Panc1 (cell line): ENCODE results near the gene TRAPPC14. TPM values are rescaled to one million over a fixed set of nuclear protein-coding genes. Genes with fewer than 3 reads are reported as not detected.
"Not testable (repeated sequence)": the region's sequence is repeated elsewhere in the genome, so short reads cannot be mapped to it uniquely, and the experiment has no call there.

ENCODE experiments used
- ATAC-seq: fragments of 200-7000 bp; cut with Tn5 transposase; 2 replicates; pipeline ENCODE4 v1.9.1; 2020; ENCODE audit warnings: mild to moderate bottlenecking, moderate library complexity
- BruUV-seq: library from RNA; stranded (reverse); fragments of 400-500 nt; replicated peaks from 2 replicates; lab custom pipeline; 2021; lab: Mats Ljungman, UMichigan
- CTCF ChIA-PET: fragments of 300-600 bp; sonication (Branson Sonifier 250); formaldehyde crosslinking; loops from one replicate; lab custom pipeline; 2022; ENCODE audit warnings: antibody characterized with exemption; lab: Charles Lee
- POLR2A ChIA-PET: fragments of 300-600 bp; sonication (Branson Sonifier 250); formaldehyde crosslinking; loops from one replicate; lab custom pipeline; 2022; ENCODE audit warnings: antibody characterized with exemption; lab: Charles Lee
- DNase-seq: peaks from one replicate; pipeline ENCODE4 v3.0.0-alpha.2; 2010; ENCODE audit warnings: low read depth, low spot score
- H3K27ac ChIP-seq: 2 replicates; pipeline ENCODE4 v1.5.1; 2011; ENCODE audit warnings: mild to moderate bottlenecking, low read length, inconsistent platforms
- H3K27me3 ChIP-seq: fragments of 200-500 bp; sonication (Bioruptor generic); 2 replicates; pipeline ENCODE4 v1.6.0; 2014; ENCODE audit warnings: low read length, inconsistent platforms; ENCODE audit not compliant: control insufficient read depth, insufficient read depth
- H3K36me3 ChIP-seq: fragments of 200-500 bp; sonication (Bioruptor generic); 2 replicates; pipeline ENCODE4 v1.5.1; 2014; ENCODE audit warnings: inconsistent platforms, mild to moderate bottlenecking, low read length, moderate library complexity; ENCODE audit not compliant: control insufficient read depth, insufficient read depth
- H3K4me1 ChIP-seq: 2 replicates; pipeline ENCODE4 v1.5.1; 2011; ENCODE audit warnings: inconsistent platforms, mild to moderate bottlenecking, low read length, moderate library complexity; ENCODE audit not compliant: control insufficient read depth, insufficient read depth
- H3K4me3 ChIP-seq, 2 experiments: 2 replicates each; pipeline ENCODE4 v1.5.1; 2011 to 2012; ENCODE audit warnings: low read depth in 2 of 2, low read length in 2 of 2, mild to moderate bottlenecking in 2 of 2, inconsistent platforms in 1 of 2, moderate library complexity in 1 of 2
- H3K9me3 ChIP-seq: fragments of 200-500 bp; sonication (Bioruptor generic); 2 replicates; pipeline ENCODE4 v1.5.1; 2014; ENCODE audit warnings: low read depth, mild to moderate bottlenecking, inconsistent platforms, low read length, moderate library complexity; ENCODE audit not compliant: control insufficient read depth, insufficient read depth
- POLR2AphosphoS5 ChIP-seq: IDR thresholded peaks from 2 replicates; pipeline ENCODE4 v1.6.1; 2012; ENCODE audit warnings: mild to moderate bottlenecking, low read depth, low read length, moderate library complexity
- SIN3A ChIP-seq: IDR thresholded peaks from 2 replicates; pipeline ENCODE4 v1.6.1; 2012; ENCODE audit warnings: low read depth, mild to moderate bottlenecking, low read length, moderate library complexity, borderline replicate concordance; ENCODE audit not compliant: insufficient read depth
- TCF7L2 ChIP-seq: IDR thresholded peaks from 2 replicates; pipeline ENCODE4 v1.6.1; 2011; ENCODE audit warnings: mild to moderate bottlenecking, low read depth, low read length, inconsistent platforms
- in situ Hi-C: cut with HindIII; loops from 2 replicates; pipeline ENCODE4 v1.10.0; 2016; ENCODE audit warnings: low sequenced_read_pairs, low pct_unique_long_range_greater_than_20kb
- intact Hi-C: fragments of 100-400 bp; cut with micrococcal nuclease; formaldehyde crosslinking; loops from one replicate; pipeline ENCODE4 v1.10.0; 2022; ENCODE audit not compliant: unreplicated experiment
- total RNA-seq: library from RNA; stranded (reverse); gene quantifications from one replicate; pipeline ENCODE4 v1.2.1, GENCODE V29; 2021; ENCODE audit not compliant: unreplicated experiment
- TF ChIP-seq, protein P1 (sequence below), 2 experiments: IDR thresholded peaks; 2 replicates each; pipeline ENCODE4 v1.6.1; 2011 to 2012; ENCODE audit warnings: low read depth in 2 of 2, control low read depth in 1 of 2, low read length in 1 of 2, mild to moderate bottlenecking in 1 of 2, moderate library complexity in 1 of 2; ENCODE audit not compliant: insufficient read depth in 1 of 2
- TF ChIP-seq, protein P2 (sequence below): fragments of 450-650 bp; IDR thresholded peaks from 2 replicates; pipeline ENCODE4 v1.5.1; 2017; ENCODE audit warnings: mild to moderate bottlenecking

The TRAPPC14 gene
- total RNA-seq, 1 experiment from 2014 or later: 33.2 TPM

DNA sequence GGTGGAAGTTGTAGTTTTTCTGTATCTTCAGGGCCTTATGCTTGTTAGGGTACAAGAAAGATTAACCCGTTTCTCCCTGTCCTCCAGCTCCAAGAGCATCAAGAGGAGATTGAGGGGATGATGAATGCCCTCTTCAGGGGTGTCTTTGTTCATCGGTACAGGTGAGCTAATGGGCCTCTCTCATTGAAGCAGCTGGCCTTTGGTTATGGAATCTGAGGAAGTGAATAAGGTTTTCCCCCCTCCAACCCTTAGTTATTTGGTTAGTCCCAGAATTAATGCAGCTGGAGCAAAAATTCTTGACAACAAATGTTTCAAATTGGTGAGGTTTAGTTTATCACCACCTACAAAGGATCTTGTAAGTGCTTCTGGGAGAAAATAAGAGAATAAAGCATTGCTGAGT is 36.7 kb upstream of the TRAPPC14 start:
- Histone ChIP-seq H3K36me3 (no peaks in the 10 kb centered on the region), H3K9me3 (no peaks in the 10 kb centered on the region), H3K4me1 (no peaks in the 10 kb centered on the region), H3K4me3 (no peak overlapping the region), H3K27ac (no peak overlapping the region), H3K27me3 (0 out of 2 replicates have a peak, but pooled peaks cover 2% of the 10 kb centered on the region)
- in situ Hi-C loops: no loop called here
- DNase-seq (no peak), ATAC-seq (no peak)
- TF ChIP-seq SIN3A (no peak), POLR2AphosphoS5 (no peak), TCF7L2 (no peak)
- TF ChIP-seq, protein P1, sequence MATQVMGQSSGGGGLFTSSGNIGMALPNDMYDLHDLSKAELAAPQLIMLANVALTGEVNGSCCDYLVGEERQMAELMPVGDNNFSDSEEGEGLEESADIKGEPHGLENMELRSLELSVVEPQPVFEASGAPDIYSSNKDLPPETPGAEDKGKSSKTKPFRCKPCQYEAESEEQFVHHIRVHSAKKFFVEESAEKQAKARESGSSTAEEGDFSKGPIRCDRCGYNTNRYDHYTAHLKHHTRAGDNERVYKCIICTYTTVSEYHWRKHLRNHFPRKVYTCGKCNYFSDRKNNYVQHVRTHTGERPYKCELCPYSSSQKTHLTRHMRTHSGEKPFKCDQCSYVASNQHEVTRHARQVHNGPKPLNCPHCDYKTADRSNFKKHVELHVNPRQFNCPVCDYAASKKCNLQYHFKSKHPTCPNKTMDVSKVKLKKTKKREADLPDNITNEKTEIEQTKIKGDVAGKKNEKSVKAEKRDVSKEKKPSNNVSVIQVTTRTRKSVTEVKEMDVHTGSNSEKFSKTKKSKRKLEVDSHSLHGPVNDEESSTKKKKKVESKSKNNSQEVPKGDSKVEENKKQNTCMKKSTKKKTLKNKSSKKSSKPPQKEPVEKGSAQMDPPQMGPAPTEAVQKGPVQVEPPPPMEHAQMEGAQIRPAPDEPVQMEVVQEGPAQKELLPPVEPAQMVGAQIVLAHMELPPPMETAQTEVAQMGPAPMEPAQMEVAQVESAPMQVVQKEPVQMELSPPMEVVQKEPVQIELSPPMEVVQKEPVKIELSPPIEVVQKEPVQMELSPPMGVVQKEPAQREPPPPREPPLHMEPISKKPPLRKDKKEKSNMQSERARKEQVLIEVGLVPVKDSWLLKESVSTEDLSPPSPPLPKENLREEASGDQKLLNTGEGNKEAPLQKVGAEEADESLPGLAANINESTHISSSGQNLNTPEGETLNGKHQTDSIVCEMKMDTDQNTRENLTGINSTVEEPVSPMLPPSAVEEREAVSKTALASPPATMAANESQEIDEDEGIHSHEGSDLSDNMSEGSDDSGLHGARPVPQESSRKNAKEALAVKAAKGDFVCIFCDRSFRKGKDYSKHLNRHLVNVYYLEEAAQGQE (IDR thresholded peaks at IDR 0.05; ENCODE audit: insufficient read depth in 1 of 2, low read depth in 2 of 2, low read length in 1 of 2): no peak
- TF ChIP-seq, protein P2, sequence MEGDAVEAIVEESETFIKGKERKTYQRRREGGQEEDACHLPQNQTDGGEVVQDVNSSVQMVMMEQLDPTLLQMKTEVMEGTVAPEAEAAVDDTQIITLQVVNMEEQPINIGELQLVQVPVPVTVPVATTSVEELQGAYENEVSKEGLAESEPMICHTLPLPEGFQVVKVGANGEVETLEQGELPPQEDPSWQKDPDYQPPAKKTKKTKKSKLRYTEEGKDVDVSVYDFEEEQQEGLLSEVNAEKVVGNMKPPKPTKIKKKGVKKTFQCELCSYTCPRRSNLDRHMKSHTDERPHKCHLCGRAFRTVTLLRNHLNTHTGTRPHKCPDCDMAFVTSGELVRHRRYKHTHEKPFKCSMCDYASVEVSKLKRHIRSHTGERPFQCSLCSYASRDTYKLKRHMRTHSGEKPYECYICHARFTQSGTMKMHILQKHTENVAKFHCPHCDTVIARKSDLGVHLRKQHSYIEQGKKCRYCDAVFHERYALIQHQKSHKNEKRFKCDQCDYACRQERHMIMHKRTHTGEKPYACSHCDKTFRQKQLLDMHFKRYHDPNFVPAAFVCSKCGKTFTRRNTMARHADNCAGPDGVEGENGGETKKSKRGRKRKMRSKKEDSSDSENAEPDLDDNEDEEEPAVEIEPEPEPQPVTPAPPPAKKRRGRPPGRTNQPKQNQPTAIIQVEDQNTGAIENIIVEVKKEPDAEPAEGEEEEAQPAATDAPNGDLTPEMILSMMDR: no peak
- intact Hi-C loops: no loop called here
- no TSS peak for BruUV-seq
- ChIA-PET CTCF (interaction anchor here (0.5 kb wide), 1 partner anchor 30 kb away, joined by 3 read pairs; no protein-coding TSS in a partner anchor), POLR2A (no interaction called here)

DNA sequence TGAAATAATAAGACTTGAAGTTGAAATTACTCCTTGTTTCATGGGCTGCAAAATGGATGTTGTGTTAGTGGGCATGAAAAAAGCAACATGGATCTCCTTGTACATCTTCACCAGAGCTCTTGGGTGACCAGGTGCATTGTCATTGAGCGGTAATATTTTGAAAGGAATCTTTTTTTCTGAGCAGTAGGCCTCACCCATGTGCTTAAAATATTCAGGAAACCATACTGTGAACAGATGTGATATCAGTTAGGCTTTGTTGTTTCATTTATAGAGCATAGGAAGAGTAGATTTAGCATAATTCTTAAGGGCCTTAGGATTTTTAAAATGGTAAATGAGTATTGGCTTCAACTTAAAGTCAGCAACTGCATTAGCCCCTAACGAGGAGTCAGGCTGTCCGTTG is 34.4 kb upstream of the TRAPPC14 start:
- H3K27ac ChIP-seq: no peak overlapping the region
- POLR2A ChIA-PET: no interaction called here
- no peaks in the 10 kb centered on the region for H3K27me3 ChIP-seq
- no TSS peak for BruUV-seq
- CTCF ChIA-PET: interaction anchor here (0.5 kb wide), 1 partner anchor 9 kb away, joined by 4 read pairs; no protein-coding TSS in a partner anchor
- TF ChIP-seq SIN3A (no peak), TCF7L2 (no peak), POLR2AphosphoS5 (no peak)
- TF ChIP-seq, protein P1 (IDR thresholded peaks at IDR 0.05; ENCODE audit: insufficient read depth in 1 of 2, low read depth in 2 of 2, low read length in 1 of 2): no peak
- TF ChIP-seq, protein P2: no peak
- ATAC-seq (no peak), DNase-seq (no peak)
- intact Hi-C loops: no loop called here
- H3K36me3 ChIP-seq: no peaks in the 10 kb centered on the region
- in situ Hi-C loops: no loop called here
- H3K4me1 ChIP-seq: no peaks in the 10 kb centered on the region
- no peak overlapping the region for H3K4me3 ChIP-seq
- no peaks in the 10 kb centered on the region for H3K9me3 ChIP-seq

DNA sequence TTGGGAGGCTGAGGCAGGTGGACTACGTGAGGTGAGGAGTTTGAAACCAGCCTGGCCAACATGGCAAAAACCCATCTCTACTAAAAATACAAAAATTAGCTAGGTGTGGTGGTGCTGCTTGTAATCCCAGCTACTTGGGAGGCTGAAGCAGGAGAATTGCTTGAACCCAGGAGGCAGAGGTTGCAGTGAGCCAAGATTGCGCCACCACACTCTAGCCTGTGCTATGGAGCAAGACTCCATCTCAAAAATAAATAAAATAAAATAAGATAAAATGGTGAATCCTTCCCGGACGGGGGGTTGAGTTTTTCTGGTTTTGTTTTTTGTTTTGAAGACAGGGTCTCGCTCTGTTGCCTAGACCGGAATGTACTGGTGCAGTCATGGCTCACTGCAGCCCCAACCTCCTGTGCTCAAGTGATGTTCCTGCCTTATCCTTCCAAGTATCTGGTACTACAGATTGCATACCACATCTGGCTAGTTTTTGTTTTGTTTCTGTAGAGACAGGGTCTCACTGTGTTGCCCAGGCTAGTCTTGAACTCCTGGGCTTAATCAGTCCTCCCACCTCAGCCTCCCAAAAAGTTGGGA is 33.8 kb upstream of the TRAPPC14 start:
- DNase-seq, H3K4me1 ChIP-seq, ATAC-seq, CTCF ChIA-PET, intact Hi-C loops, H3K27me3 ChIP-seq, H3K4me3 ChIP-seq, in situ Hi-C loops, H3K36me3 ChIP-seq, H3K9me3 ChIP-seq, POLR2A ChIA-PET, BruUV-seq, H3K27ac ChIP-seq: not testable (repeated sequence)
